SK-N-SH treated with all-trans-retinoic acid at 6 μM for 48 hours (cell line): ENCODE measurements around the gene FXR1.

ENCODE experiments used
- CSDC2 ChIP-seq: fragments of 250-450 bp; sonication (Bioruptor Pico); IDR thresholded peaks from 2 replicates; pipeline ENCODE4 v1.5.0; 2020; ENCODE audit warnings: mild to moderate bottlenecking, moderate library complexity
- ISL1 ChIP-seq: fragments of 250-450 bp; sonication (Bioruptor Pico); IDR thresholded peaks from 2 replicates; pipeline ENCODE4 v2.1.2; 2022; ENCODE audit warnings: mild to moderate bottlenecking, moderate library complexity
- TCF4 ChIP-seq: fragments of 250-450 bp; sonication (Bioruptor Pico); IDR thresholded peaks from 2 replicates; pipeline ENCODE4 v1.8.0; 2021; ENCODE audit warnings: mild to moderate bottlenecking, moderate library complexity, borderline replicate concordance
- ZC3H10 ChIP-seq: fragments of 250-450 bp; sonication (Bioruptor Pico); IDR thresholded peaks from 2 replicates; pipeline ENCODE4 v1.5.1; 2021; ENCODE audit warnings: mild to moderate bottlenecking, moderate library complexity
- ZFP30 ChIP-seq: fragments of 450-650 bp; formaldehyde crosslinking; IDR thresholded peaks from 2 replicates; pipeline ENCODE4 v1.5.0; 2022; ENCODE audit warnings: mild to moderate bottlenecking, moderate library complexity
- TF ChIP-seq, protein P1 (sequence below): fragments of 250-450 bp; sonication (Bioruptor Pico); IDR thresholded peaks from 2 replicates; pipeline ENCODE4 v1.8.0; 2020; ENCODE audit warnings: mild to moderate bottlenecking, moderate library complexity, borderline replicate concordance
- TF ChIP-seq, protein P2 (sequence below): fragments of 250-450 bp; sonication (Bioruptor Pico); IDR thresholded peaks from 2 replicates; pipeline ENCODE4 v1.8.0; 2021; ENCODE audit warnings: low read depth, mild to moderate bottlenecking, moderate library complexity, borderline replicate concordance

DNA sequence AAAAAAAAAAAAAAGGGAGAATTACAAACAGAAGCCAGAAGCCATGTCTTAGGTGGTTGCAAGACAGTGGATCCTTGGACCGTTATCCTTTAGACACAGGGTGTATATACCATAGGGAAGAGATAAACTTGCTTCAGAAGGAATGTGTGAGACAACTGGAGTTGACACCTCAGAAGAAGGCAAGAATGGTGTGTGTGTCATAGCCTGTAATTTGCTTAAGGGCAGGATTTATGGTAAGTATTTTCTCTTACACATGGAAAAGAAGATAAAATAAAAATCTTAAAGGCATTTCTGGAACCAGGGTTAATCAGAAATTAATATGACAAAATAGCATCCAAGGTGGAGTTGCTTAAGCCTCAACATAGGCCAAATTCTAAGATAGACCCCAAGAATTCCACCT lies 96.3 kb downstream of the FXR1 start:
- TF ChIP-seq TCF4 (CRISPR knock-in tag) (no peak), ISL1 (CRISPR knock-in tag) (no peak), CSDC2 (CRISPR knock-in tag) (no peak), ZC3H10 (CRISPR knock-in tag) (no peak), ZFP30 (CRISPR knock-in tag) (no peak)
- TF ChIP-seq, protein P1, sequence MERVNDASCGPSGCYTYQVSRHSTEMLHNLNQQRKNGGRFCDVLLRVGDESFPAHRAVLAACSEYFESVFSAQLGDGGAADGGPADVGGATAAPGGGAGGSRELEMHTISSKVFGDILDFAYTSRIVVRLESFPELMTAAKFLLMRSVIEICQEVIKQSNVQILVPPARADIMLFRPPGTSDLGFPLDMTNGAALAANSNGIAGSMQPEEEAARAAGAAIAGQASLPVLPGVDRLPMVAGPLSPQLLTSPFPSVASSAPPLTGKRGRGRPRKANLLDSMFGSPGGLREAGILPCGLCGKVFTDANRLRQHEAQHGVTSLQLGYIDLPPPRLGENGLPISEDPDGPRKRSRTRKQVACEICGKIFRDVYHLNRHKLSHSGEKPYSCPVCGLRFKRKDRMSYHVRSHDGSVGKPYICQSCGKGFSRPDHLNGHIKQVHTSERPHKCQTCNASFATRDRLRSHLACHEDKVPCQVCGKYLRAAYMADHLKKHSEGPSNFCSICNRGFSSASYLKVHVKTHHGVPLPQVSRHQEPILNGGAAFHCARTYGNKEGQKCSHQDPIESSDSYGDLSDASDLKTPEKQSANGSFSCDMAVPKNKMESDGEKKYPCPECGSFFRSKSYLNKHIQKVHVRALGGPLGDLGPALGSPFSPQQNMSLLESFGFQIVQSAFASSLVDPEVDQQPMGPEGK (CRISPR knock-in tag) = no peak
- TF ChIP-seq, protein P2, sequence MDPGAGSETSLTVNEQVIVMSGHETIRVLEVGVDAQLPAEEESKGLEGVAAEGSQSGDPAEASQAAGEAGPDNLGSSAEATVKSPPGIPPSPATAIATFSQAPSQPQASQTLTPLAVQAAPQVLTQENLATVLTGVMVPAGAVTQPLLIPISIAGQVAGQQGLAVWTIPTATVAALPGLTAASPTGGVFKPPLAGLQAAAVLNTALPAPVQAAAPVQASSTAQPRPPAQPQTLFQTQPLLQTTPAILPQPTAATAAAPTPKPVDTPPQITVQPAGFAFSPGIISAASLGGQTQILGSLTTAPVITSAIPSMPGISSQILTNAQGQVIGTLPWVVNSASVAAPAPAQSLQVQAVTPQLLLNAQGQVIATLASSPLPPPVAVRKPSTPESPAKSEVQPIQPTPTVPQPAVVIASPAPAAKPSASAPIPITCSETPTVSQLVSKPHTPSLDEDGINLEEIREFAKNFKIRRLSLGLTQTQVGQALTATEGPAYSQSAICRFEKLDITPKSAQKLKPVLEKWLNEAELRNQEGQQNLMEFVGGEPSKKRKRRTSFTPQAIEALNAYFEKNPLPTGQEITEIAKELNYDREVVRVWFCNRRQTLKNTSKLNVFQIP (CRISPR knock-in tag) = no peak
